Sciatic nerve (tissue), 2 donors: ENCODE results near the gene RPS6KA5. TPM values are rescaled to one million over a fixed set of nuclear protein-coding genes. Genes with fewer than 3 reads are reported as not detected.

Experiments
- ATAC-seq: fragments of 200-7000 bp; cut with Tn5 transposase; one replicate; pipeline ENCODE4 v1.9.1; 2020; ENCODE audit warnings: mild to moderate bottlenecking, moderate library complexity
- DNase-seq: peaks from one replicate; pipeline ENCODE4 v3.0.0-alpha.2; 2020; ENCODE audit warnings: low spot score
- intact Hi-C: fragments of 100-400 bp; cut with DNase I; formaldehyde crosslinking; loops from one replicate; pipeline ENCODE4 v1.14.2; 2022
- total RNA-seq: library from RNA; stranded (reverse); fragmentation: NEBNext Ultra II Directional; extraction: Animal tissue kit (Norgen Biotek cat#: 25700); gene quantifications from one replicate; pipeline ENCODE4 v1.2.1, GENCODE V29; 2021
- donor health status: DM: no; HTN: no; CAD: no.
- donor health status: DM: no; HTN: no; CAD: no.

The RPS6KA5 gene
- total RNA-seq, 1 donor from 2014 or later: 30.4 TPM

DNA sequence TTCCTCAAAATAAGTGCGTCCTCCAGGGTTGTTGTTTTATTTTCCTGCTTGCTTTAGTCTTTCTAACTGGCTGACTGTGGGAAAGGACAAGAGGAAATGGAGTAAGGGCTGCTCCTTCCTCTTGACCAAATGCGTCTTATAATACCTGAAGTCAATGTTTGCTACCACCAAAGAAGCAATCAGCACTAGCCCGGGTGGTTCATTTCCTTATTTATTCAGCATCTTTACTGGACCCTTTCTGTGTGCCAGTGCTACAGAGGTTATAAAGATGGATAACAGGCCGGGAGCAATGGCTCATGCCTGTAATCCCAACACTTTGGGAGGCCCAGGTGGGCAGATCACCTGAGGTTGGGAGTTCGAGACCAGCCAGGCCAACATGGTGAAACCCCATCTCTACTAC, 15.1 kb upstream of the RPS6KA5 start:
- DNase-seq: no peak
- ATAC-seq: no peak
- intact Hi-C loops: no loop called here

DNA sequence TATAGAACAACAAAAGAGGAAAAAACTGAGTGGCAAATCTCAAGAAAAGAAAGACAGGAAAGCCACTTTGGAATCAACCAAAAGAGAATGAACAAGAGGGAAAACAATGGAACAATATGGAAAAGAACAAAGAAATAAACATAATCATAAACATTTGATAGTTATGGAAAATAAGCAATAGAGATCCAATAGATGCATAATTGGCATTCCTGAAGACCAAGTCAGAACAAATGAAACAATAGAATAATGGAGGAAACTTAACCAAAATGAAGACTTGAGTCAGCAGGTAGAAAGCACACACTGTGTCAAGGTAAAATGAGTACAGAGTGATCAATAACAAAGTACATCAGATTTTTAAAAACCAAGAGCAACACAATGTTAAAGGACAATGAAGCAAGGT, 10.1 kb upstream of the RPS6KA5 start:
- intact Hi-C loops: no loop called here
- ATAC-seq (no peak), DNase-seq (no peak)

DNA sequence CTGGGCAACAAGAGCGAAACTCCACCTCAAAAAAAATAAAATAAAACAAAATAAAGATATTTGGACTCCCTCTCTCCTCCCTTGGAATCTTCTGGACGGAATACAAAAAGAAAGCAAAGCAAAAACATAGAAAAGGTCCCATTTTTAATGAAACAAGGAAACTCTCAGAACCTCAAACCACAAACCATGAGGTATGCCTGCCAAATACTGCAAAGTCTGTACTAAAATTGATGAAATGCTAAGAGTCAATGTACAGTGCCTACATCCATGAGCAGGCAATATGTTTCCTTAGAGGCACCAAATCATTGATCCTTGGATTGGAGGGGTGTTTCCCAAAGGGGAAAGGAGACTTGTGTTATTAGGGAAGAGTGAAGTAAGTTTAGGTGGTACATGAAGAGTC, 8.2 kb upstream of the RPS6KA5 start:
- ATAC-seq: no peak
- intact Hi-C loops: no loop called here
- DNase-seq: no peak

DNA sequence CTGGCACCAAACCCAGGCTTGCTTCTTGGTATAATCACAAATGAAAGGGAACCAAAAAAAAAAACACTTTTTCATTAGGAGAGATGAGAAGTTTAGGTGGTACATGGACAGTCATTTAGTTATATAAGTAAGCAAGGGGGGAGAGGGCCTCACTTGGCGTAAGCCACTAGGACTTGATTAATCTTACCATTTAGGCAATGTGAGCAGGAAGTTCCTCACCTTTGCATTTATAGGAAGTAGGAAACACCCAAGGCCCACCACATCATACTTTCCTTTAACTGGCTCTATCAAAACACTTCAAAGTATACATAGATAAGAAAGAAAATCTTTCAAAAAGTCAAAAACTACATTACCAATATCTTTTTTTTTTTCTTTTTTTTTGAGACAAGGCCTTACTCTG, 6.7 kb upstream of the RPS6KA5 start:
- intact Hi-C loops: no loop called here
- ATAC-seq: no peak

DNA sequence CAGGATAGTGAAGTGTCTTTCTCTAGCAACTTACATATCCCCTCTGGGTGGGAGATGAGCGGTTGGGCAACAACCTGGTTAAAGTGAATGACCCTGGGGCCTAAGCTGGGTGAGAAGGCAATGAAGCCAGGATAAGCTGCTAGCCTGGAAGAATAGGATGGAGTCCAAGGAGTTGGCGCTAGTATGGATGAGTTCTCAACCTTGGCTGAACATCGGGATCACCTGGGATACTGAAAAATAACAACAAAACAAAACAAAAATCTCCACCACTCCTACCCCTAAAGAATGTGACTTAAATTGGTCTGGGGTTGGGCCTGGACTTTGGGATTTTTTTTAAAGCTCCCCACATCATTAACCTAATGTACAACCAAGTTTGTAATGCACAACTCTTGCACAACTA, 4.8 kb upstream of the RPS6KA5 start:
- ATAC-seq: no peak
- no peak for DNase-seq
- intact Hi-C loops: no loop called here

More for the DNA sequence above, 6.7 kb upstream of the RPS6KA5 start:
- no peak for DNase-seq

DNA sequence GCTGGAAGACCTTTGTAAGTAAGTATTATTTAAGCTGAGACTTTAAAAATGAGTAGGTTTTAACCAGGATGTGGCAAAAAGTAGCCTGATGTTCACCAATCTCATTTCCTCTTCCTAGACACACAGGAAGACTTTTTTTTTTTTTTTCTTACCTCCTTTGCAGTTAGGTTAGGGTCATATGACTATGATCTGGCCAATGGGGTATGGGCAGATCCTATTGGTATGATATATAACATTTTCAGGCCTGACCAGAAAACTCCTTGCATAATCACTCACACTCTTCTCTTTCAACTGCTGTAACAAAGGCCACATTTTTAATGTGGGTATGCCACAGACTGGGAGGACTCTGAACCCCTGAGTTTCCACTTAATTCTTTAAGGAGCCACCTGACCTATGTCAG, 2.7 kb upstream of the RPS6KA5 start:
- DNase-seq: no peak
- ATAC-seq: no peak
- intact Hi-C loops: no loop called here

DNA sequence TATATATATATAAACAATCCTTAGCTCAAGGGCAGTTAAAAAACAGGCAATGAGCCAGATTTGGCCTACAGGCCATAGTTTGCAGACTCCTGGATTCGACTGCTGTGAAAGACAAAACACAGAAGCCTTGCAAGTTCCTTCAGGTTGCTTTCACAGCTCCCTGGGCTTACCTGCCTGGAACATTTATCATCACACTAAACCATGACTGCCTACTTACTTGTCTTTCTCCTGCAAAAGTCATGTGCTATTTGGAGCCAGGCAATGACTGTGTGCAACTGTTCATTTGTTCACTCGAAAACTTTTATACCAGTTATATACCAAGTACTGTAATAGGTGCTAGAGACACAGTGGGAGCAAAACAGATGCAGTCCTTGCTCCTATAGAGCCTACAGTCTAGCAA, 2.2 kb upstream of the RPS6KA5 start:
- intact Hi-C loops: no loop called here
- ATAC-seq (no peak), DNase-seq (no peak)

DNA sequence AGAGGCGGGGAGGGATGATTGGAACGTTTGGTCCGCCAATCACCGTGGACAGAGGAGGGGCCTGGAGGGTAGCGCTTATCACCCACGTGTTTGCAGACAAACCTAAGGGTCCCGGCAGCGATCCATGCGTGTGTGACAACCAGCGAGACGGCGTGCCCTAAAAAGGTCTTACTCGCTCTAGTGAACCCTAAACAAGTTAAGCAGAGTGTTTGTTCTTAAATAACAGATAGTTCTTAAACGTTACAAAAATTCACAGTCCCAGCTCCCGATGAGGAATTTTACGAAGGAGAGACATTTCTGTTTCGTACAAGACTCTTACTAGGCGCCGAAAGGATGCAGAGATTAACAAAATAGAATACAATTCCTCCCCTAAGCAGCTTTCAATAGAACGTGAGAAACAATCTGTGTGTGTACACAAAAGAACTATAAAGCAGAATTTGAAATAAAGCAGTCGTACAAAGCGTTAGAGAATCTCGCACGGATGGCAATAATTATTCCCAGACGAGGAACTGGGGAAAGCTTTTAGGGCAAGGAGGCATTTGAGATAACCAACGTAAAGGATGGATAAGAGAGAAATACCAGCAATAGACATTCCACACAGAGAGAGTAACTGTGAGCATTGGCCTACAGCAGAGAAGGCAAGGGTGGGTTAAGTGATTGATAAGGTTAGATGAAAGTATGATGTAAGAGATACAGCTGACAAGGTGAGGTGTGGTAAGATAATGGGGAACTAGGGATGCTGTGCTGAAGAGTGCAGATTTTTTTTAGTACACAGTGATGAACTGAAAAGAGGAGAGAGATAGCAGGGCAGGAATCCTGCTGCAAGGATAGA, 831 bp upstream of the RPS6KA5 start:
- no peak for DNase-seq
- intact Hi-C loops: no loop called here
- no peak for ATAC-seq

DNA sequence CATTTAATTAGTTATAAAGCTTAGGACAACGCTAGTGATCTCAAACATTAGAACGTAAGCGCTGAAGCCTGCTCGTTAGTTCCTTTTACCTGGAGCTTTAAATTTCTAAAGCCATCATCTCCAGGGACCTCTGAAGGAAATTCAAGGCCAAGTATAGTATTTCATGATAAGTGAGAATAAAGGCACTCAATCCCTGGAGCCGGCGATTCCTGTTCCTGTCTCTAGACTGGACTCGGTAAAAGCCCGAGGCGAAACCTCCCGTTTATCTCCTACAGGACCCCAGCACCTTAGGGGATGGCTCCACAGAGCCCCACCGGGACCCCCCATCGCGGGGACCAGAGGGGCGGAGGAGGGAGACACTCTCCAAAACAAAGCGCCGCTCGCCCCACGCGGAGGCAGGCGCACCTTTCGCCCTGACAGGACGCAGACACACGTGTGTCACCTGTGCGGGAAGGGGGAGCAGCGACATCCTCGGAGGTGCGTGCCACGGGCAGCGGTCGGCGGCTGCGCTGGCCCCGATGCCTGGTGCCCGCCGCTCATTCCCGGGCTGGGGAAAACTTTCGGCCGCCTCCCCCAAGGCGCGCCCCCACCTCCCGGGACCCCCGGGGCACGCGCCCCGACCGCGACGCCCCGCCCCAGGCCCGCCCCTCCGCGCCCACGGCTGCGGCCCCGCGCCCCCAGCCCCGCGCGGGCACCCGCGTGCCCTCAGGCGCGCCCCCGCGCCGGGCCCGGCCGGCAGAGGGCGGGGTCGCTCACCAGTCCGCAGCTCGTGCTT, 678 bp downstream of the RPS6KA5 start:
- intact Hi-C loops: no loop called here
- DNase-seq: peak; percentile 74
- ATAC-seq: no peak

DNA sequence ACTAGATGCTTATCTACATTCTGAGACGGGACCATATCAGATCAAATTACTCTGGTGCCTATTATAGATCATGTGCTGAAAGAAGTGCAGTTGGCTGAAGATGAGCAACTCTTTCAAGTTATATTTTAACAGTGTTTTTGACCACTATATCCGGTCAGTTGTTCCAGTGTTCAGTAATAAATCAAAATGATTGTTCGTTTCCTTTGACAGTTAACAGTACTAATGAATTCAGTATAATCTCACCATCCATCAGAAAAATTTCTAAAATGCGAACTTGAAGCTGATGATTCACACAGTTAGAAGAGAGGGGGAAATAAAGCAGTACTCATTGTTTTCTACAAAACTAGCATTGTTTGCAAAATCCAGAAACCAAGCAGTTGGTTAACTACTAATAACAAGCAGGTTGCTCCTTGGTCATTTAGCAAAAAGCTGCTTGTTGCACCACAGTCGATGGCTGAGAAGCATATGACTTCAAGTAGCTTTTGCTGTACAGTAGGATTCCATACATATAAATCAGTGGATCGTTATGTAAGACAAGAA, 2.3 kb downstream of the RPS6KA5 start:
- no peak for DNase-seq
- intact Hi-C loops: no loop called here

DNA sequence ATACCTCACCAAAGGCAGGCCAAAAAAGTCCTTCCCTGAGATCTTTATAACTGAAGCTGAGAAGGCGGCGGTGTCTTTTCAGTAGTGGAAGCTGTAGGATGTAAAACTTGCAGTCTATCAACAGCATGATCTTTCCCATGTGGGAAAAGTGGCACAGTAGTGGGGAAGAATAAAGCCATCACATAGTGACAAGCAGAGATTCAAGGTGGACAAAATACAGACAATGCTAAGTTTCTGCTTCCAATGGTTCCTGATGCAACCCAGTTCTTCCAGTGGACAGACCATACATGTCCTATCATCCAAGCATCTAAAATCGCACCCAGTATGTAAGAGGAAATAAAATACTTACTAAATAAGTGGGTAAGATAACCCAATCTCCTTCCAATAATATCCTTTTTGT, 4.1 kb downstream of the RPS6KA5 start:
- intact Hi-C loops: no loop called here
- ATAC-seq (no peak), DNase-seq (no peak)

More for the DNA sequence above, 2.3 kb downstream of the RPS6KA5 start:
- no peak for ATAC-seq

DNA sequence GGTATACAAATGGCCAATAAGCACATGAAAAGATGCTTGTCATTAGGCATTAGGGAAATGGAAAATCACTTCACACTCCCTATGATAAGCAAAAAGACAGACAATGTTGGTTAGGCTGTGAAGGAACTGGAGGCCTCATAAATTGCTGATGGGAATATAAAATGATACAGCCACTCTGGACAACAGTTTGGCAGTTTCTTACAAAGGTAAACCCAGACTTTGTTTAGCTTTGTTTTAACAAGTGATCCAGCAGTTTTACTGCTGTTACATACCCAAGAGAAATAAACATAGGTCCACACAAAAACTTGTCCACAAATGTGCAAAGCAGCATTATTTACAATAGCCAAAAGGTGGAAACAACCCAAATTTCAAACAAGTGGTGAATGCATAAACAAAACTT, 5.4 kb downstream of the RPS6KA5 start:
- intact Hi-C loops: no loop called here
- no peak for ATAC-seq

DNA sequence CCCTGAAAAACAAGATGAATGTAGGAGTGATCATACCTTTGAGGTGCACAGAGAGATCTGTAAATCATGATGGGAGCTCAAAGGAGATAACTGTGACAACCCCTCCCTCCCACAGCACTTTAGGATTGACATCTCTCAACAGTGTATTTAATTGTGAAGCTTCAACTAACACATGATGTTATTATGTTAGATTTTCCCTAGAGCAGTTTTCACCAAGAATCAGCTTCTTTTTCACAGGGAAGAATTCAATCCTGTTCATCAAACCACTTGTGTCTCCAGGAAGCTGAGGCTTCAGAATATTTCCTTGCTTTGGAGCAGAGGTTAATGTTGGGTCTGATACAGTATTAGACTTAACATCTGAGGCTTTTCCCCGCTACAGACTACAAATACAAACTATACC, 11.8 kb downstream of the RPS6KA5 start:
- DNase-seq (no peak), ATAC-seq (no peak)
- intact Hi-C loops: no loop called here

More for the DNA sequence above, 5.4 kb downstream of the RPS6KA5 start:
- no peak for DNase-seq

DNA sequence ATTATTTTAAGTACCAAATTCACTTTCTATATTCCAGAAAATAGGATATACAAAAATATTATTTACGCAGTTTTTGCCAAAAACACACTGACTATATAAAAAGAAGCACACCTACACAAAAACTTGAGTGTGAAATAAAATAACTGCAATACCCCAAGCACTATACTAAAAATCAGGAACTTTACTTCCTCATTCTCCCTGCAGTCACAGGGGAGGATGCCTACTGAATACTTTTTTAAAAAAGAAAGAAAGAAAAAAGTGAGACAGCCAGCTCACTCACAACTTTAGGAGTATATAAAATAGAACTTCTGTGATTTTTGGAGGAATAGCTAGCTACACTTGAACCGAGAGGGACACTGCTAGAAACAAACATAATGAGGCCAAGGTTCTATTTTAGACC, 12.2 kb downstream of the RPS6KA5 start:
- intact Hi-C loops: no loop called here
- no peak for ATAC-seq
- no peak for DNase-seq

DNA sequence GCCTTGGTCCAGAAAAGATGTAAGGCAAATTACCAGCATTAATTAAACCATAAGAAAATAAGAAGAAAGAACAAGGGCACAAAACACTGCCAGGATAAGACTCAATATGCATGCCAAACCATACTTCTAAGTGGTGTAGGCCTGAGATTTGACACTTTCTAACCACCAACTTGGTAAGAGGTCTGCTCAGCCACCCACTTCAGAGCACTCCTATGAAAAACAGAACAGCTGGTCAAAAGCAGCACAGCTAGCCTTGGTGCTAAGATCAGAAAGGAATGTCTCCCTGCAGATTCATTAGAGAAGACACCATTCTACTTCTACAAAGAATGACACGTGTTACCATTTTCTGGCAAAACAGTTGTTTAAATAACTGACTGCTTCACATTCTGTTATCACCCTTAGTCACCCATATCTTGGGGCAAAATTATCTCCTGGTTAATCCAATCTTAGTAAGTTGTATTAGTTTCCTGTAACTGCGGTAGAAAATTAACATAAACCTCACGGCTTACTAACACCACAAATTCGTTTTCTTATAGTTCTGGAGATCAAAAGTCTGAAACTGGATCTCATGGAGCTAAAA, 13.2 kb downstream of the RPS6KA5 start:
- intact Hi-C loops: no loop called here
- ATAC-seq (no peak), DNase-seq (no peak)

DNA sequence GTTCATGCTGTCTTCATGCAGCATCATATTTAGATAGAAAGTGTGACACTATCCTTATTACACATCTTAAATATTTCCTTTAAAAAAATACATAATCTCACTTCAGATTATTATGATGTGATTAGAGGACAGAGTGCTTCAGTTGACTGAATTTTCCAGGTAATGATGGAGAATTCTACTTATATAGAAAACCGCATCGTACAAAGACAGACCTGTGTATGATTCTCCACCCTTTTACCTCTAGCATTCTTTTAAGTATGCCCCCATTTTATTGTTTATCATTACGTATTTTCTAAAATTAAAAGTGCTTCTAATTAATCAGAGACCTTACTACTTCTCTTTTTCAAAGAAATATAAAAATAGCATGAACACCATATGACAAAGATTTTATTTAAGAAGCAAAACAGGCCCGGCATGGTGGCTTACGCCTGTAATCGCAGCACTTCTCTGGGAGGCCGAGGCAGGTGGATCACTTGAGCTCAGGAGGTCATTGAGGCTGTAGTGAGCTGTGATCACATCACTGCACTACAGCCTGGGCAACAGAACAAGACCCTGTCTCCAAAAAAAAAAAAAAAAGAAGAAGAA, 13.9 kb downstream of the RPS6KA5 start:
- intact Hi-C loops: no loop called here
- ATAC-seq: no peak
- DNase-seq: no peak

DNA sequence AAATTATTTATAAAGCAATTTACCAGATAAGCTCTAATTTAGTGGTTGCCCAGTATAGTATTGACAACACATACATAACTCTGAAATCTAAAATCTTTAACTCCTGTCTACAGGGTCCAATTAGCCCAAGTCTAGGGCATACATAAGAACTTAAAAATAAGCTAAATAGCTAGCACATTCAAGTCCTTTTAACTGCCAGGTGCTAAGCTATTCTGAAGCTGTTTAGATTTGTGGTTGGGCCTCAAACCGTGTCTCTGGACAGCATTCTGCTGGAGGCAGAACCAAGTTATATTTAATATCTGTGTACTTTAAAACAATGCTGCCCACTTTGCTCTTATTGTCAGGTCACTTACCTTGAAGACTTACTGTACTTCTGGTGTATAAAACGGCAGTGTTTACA, 19.0 kb downstream of the RPS6KA5 start:
- no peak for DNase-seq
- intact Hi-C loops: no loop called here
- no peak for ATAC-seq

DNA sequence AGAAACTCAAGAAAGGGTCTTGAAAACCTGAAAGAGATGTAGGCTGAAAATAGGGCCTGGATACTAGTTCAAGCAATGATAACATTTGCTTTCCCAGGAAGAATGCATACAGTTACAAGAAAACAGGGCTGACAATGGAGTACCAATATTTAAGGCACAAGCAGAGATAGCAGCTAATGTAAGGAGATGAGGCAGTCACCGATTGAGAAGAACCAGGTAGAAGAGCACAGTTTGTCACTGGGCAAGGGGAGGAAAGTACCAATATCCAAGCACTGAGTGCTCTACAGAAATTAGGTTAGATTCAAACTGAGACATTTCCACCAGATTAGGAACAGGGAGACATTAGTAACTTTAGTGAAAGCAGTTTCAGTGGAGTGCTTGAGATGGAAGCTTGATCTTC, 19.9 kb downstream of the RPS6KA5 start:
- intact Hi-C loops: no loop called here
- DNase-seq: no peak
- ATAC-seq: no peak

DNA sequence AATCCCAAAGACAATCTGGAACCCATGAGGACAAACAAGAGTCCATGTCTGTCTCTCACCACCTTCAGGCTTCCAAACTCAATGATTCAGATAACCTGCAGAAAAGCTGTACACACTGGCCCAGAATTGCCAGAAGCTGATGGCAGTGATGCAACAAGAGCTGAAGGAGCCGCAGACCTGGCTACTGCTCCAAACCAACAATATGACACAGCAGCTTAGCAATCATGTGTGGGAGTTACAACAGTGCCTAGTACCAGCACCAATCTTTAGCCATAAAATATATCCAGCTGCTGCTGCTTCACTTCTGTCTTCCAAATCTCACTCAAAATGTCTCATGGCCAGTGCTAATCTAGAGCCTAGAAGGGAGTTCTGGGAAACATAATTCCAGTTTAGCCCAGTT, 22.0 kb downstream of the RPS6KA5 start:
- intact Hi-C loops: no loop called here
- ATAC-seq: no peak

More for the DNA sequence above, 22.0 kb downstream of the RPS6KA5 start:
- no peak for DNase-seq
